MCF 10A (cell line): ENCODE measurements around the gene ARL11. TPM values are rescaled to one million over a fixed set of nuclear protein-coding genes. Genes with fewer than 3 reads are reported as not detected.
A peak's percentile ranks its signal among the peaks of the same experiment; 100 is the strongest.

ENCODE experiments used
- BruUV-seq: library from RNA; stranded (reverse); fragments of 400-500 nt; replicated peaks from 2 replicates; lab custom pipeline; 2021; lab: Mats Ljungman, UMichigan
- CTCF ChIA-PET: fragments of 300-600 bp; sonication (Branson Sonifier 250); formaldehyde crosslinking; extraction: SDS; loops from one replicate; lab custom pipeline; 2021; ENCODE audit warnings: antibody characterized with exemption, inconsistent platforms; lab: Yijun Ruan, JAX
- POLR2A ChIA-PET: fragments of 300-600, 350-650 bp; sonication (Branson Sonifier 250); formaldehyde crosslinking; extraction: SDS; loops from one replicate; lab custom pipeline; 2020; ENCODE audit warnings: antibody characterized with exemption, inconsistent platforms; lab: Yijun Ruan, JAX
- DNase-seq: peaks from one replicate; pipeline ENCODE4 v3.0.0-alpha.2; 2018; ENCODE audit not compliant: unreplicated experiment
- H3K27ac Mint-ChIP-seq: one replicate; pipeline ENCODE4 v1.8.0; 2022; ENCODE audit warnings: mild to moderate bottlenecking, low read depth, mixed read lengths; ENCODE audit not compliant: unreplicated experiment
- H3K27me3 Mint-ChIP-seq: one replicate; pipeline ENCODE4 v1.8.0; 2022; ENCODE audit warnings: mixed read lengths; ENCODE audit not compliant: insufficient read depth, unreplicated experiment
- H3K36me3 Mint-ChIP-seq: one replicate; pipeline ENCODE4 v1.8.0; 2022; ENCODE audit warnings: mild to moderate bottlenecking, moderate library complexity, mixed read lengths; ENCODE audit not compliant: insufficient read depth, unreplicated experiment
- H3K4me1 Mint-ChIP-seq: one replicate; pipeline ENCODE4 v1.8.0; 2022; ENCODE audit warnings: mixed read lengths; ENCODE audit not compliant: insufficient read depth, unreplicated experiment
- H3K4me3 Mint-ChIP-seq: one replicate; pipeline ENCODE4 v1.8.0; 2022; ENCODE audit warnings: mild to moderate bottlenecking, moderate library complexity, mixed read lengths; ENCODE audit not compliant: unreplicated experiment
- H3K9me3 Mint-ChIP-seq: one replicate; pipeline ENCODE4 v1.8.0; 2022; ENCODE audit warnings: mixed read lengths; ENCODE audit not compliant: unreplicated experiment
- intact Hi-C: fragments of 100-400 bp; cut with micrococcal nuclease; formaldehyde crosslinking; loops from 2 replicates; pipeline ENCODE4 v1.14.1; 2022
- total RNA-seq: library from RNA; stranded (reverse); gene quantifications from 2 replicates; pipeline ENCODE4 v1.2.3, GENCODE V29; 2022
- TF ChIP-seq, protein P1 (sequence below): fragments of 200-600 bp; IDR thresholded peaks from one replicate; pipeline ENCODE4 v1.8.0; 2022; ENCODE audit warnings: antibody characterized with exemption, mild to moderate bottlenecking; ENCODE audit not compliant: unreplicated experiment

The ARL11 gene
- total RNA-seq, 1 experiment from 2014 or later = not detected

DNA sequence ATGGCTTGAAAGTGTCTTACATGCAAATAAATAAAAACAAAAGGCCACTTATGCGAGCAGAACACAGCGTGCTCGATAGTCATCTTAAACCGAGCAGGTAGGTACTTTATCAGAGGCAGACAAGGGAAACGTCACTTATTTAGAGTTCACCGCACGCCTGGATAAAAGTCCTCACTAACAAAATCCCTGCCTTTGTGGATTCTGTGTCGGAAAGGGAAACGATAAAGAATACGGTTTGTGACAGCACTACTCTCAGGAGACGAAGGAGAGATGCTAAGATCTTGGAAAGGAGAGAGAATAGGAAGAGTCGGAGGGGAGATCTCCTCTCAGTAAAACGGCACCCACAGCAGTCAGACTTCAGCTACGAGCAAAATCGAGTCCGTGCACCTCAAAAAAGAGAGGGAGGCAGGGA, 43.5 kb upstream of the ARL11 start:
- Mint-ChIP-seq H3K36me3 (peaks cover 6% of the 10 kb centered on the region), H3K27me3 (no peaks in the 10 kb centered on the region), H3K27ac (peak overlapping the region; percentile 83), H3K4me3 (peak overlapping the region; percentile 77), H3K9me3 (no peaks in the 10 kb centered on the region), H3K4me1 (peaks cover 31% of the 10 kb centered on the region)
- TSS peak; percentile 37 for BruUV-seq
- CTCF ChIA-PET = interaction anchor here (1.9 to 2.2 kb wide), 2 partner anchors 15 to 23 kb away, joined by 5 to 10 read pairs; no protein-coding TSS in a partner anchor
- POLR2A ChIA-PET = interaction anchor here (0.5 to 4.1 kb wide), 9 partner anchors 15 to 1025 kb away, joined by 3 to 46 read pairs (median 4); partner anchors contain the start of genes CAB39L, PHF11 and SETDB2
- TF ChIP-seq, protein P1, sequence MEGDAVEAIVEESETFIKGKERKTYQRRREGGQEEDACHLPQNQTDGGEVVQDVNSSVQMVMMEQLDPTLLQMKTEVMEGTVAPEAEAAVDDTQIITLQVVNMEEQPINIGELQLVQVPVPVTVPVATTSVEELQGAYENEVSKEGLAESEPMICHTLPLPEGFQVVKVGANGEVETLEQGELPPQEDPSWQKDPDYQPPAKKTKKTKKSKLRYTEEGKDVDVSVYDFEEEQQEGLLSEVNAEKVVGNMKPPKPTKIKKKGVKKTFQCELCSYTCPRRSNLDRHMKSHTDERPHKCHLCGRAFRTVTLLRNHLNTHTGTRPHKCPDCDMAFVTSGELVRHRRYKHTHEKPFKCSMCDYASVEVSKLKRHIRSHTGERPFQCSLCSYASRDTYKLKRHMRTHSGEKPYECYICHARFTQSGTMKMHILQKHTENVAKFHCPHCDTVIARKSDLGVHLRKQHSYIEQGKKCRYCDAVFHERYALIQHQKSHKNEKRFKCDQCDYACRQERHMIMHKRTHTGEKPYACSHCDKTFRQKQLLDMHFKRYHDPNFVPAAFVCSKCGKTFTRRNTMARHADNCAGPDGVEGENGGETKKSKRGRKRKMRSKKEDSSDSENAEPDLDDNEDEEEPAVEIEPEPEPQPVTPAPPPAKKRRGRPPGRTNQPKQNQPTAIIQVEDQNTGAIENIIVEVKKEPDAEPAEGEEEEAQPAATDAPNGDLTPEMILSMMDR = no peak
- no peak for DNase-seq
- intact Hi-C loops = no loop called here

DNA sequence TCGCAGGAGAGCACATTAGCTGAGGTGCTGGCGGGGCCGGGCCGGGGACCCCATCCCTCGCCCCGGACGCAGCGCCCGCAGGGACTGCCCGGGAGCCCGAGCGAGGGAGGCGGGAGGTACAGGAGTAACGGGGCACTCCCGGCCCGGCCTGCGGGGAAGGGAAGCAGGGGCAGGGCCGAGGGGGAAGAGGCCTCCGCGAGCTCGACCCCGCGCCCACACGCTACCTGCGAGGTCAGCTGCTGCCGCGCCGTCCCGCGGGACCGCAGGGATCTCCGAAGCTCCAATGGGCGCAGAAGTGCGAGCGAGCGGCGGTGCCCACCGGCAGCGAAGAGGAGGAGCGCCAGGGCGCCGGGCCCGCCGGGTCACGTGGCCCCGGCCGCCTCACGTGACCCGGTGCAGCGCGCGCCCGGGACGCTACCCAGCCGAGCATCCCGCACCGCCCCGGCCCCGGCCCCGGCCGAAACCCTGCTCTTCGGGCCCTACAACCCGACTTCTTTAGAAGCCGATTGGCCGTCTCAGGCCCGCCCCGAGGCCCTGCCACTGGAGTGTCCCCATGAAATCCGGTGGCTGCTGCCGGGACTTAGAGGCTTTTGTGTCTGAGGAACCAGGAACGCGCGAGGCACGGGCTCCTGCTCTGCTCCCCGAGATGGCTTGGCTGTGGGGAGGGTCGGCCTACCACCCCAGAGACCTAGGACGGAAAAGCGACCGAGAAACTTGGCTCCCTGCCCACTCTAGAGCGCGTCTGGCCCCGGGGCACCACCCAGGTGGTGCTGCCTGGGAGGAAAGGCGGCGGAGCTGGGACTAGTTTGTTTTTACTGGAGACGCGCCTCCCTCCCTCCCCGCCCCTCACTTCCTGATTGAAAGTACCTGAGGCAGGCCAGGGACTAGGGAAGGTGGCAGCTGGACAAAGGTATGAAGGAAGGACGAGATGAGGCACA, 42.8 kb upstream of the ARL11 start, which contains the start of gene RCBTB1:
RCBTB1 (minus strand) TSS at position 339 of the 938 bp plus-strand sequence. CDS start 18,279 bp downstream, outside the sequence.
- peak; percentile 70 for DNase-seq
- peak within 1 kb of the TSS; percentile 83 for H3K27ac Mint-ChIP-seq
- peaks cover 31% of the 10 kb centered on the region for H3K4me1 Mint-ChIP-seq
- intact Hi-C loops = no loop called here
- no peaks in the 10 kb centered on the region for H3K27me3 Mint-ChIP-seq
- POLR2A ChIA-PET = interaction anchor here (0.6 to 4.1 kb wide), 18 partner anchors 9 to 1479 kb away, joined by 3 to 46 read pairs (median 4); partner anchors contain the start of genes CAB39L, CDADC1, KPNA3 and PHF11
- H3K4me3 Mint-ChIP-seq = peak within 1 kb of the TSS; percentile 77
- TF ChIP-seq, protein P1 = no peak
- no TSS peak for BruUV-seq
- CTCF ChIA-PET = interaction anchor here (0.6 to 2.2 kb wide), 4 partner anchors 16 to 142 kb away, joined by 3 to 10 read pairs (median 4); partner anchors contain the start of genes CAB39L and SETDB2
- H3K36me3 Mint-ChIP-seq = no peaks in the 10 kb centered on the region
- H3K9me3 Mint-ChIP-seq = no peaks in the 10 kb centered on the region

DNA sequence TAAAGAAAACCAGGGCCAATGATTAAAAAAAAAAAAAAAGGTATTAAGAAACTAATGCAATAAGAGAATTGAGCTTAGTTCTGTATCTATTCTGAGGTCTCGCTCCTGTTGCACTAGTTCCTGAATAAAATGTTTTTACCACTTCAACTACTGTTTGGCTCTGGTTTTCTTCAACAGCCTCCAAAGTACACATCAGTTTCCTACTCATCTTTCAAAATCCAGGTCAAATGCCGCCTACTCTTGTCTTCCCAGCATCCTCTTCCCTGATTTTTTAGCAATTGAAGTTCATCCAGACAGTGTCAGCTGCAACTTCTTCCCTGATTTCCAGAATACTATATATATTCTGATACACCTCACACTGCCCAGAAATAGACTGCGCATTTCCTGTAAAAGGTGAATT, 41.6 kb upstream of the ARL11 start:
- H3K4me1 Mint-ChIP-seq = peaks cover 21% of the 10 kb centered on the region
- H3K9me3 Mint-ChIP-seq = no peaks in the 10 kb centered on the region
- TF ChIP-seq, protein P1 = no peak
- intact Hi-C loops = no loop called here
- peak overlapping the region; percentile 83 for H3K27ac Mint-ChIP-seq
- ChIA-PET POLR2A (interaction anchor here (0.7 to 4.1 kb wide), 18 partner anchors 10 to 350 kb away, joined by 3 to 46 read pairs (median 4); partner anchors contain the start of genes CAB39L, CDADC1, KPNA3 and SETDB2), CTCF (interaction anchor here (0.5 to 2.2 kb wide), 7 partner anchors 21 to 259 kb away, joined by 3 to 10 read pairs (median 3); partner anchors contain the start of genes CAB39L and SETDB2)
- no peaks in the 10 kb centered on the region for H3K27me3 Mint-ChIP-seq
- peak overlapping the region; percentile 77 for H3K4me3 Mint-ChIP-seq
- BruUV-seq = no TSS peak
- H3K36me3 Mint-ChIP-seq = no peaks in the 10 kb centered on the region
- no peak for DNase-seq
